Sigmoid colon (tissue), 3 donors: ENCODE data around the gene SLC12A5.

Experiments
- POLR2A ChIP-seq, 2 donors: fragments of 450-650 bp; IDR thresholded peaks; one replicate each; pipeline ENCODE4 v1.6.1; 2016; ENCODE audit warnings: antibody characterized with exemption in 2 of 2, mild to moderate bottlenecking in 2 of 2, moderate library complexity in 2 of 2
- TF ChIP-seq, protein P1 (sequence below), 4 experiments: fragments of 450-650 bp in 3 of 4; fragments of 200-600 bp in 1 of 4; IDR thresholded peaks; one replicate each; pipeline ENCODE4 v1.5.1; 2016 to 2019; ENCODE audit warnings: antibody characterized with exemption in 4 of 4, mild to moderate bottlenecking in 3 of 4, moderate library complexity in 2 of 4

DNA sequence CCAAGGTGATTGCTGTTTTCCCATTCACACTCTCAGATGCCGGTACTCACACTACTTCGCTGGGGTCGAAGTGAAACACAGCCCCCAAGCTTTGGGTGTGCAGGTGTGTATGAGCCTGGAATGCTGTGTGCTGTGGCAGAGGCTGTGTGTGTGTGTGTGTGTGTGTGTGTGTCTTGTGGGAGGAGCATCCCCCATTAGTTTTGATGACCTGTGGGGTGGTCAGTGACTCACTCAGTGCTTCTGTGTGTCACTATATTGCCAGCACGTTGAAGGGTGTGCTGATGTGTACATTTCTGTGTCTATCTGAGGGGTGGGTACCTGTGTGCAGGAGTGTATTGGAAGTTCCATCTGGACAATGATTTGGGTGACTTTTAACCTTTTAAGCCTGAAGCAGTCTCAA lies 5.0 kb upstream of the SLC12A5 start:
- TF ChIP-seq, protein P1, sequence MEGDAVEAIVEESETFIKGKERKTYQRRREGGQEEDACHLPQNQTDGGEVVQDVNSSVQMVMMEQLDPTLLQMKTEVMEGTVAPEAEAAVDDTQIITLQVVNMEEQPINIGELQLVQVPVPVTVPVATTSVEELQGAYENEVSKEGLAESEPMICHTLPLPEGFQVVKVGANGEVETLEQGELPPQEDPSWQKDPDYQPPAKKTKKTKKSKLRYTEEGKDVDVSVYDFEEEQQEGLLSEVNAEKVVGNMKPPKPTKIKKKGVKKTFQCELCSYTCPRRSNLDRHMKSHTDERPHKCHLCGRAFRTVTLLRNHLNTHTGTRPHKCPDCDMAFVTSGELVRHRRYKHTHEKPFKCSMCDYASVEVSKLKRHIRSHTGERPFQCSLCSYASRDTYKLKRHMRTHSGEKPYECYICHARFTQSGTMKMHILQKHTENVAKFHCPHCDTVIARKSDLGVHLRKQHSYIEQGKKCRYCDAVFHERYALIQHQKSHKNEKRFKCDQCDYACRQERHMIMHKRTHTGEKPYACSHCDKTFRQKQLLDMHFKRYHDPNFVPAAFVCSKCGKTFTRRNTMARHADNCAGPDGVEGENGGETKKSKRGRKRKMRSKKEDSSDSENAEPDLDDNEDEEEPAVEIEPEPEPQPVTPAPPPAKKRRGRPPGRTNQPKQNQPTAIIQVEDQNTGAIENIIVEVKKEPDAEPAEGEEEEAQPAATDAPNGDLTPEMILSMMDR (IDR thresholded peaks at IDR 0.05), result no peak
- TF ChIP-seq POLR2A (IDR thresholded peaks at IDR 0.05), result no peak
